NCI-H748 (cell line): Measurements from ENCODE around the gene CACNA1A.
"Not testable (repeated sequence)": the region's sequence is repeated elsewhere in the genome, so short reads cannot be mapped to it uniquely, and the experiment has no call there.

Source experiments
- DNase-seq: peaks from one replicate; lab custom pipeline; 2025; ENCODE audit not compliant: unreplicated experiment; lab: John Stamatoyannopoulos, UW

The CACNA1A gene

GRCh38 chr19:13207846-13208671 lies 298.2 kb downstream of the CACNA1A start:
- no peak for DNase-seq

GRCh38 chr19:13207237-13207845 lies 298.9 kb downstream of the CACNA1A start:
- DNase-seq, result no peak

GRCh38 chr19:13206587-13206986 lies 299.7 kb downstream of the CACNA1A start:
- no peak for DNase-seq

- not testable (repeated sequence) for DNase-seq
Observed at GRCh38 chr19:13202112-13202511, 304.2 kb downstream of the CACNA1A start.

GRCh38 chr19:13198634-13199033 lies 307.6 kb downstream of the CACNA1A start:
- no peak for DNase-seq

- DNase-seq, result peak; percentile 52
Observed at GRCh38 chr19:13195678-13196077, 310.6 kb downstream of the CACNA1A start.

- no peak for DNase-seq
Observed at GRCh38 chr19:13190781-13191540, 315.3 kb downstream of the CACNA1A start.

- DNase-seq, result no peak
Observed at GRCh38 chr19:13189600-13189999, 316.7 kb downstream of the CACNA1A start.

GRCh38 chr19:13187419-13187818 lies 318.9 kb downstream of the CACNA1A start:
- no peak for DNase-seq

GRCh38 chr19:13186688-13187087 lies 319.6 kb downstream of the CACNA1A start:
- DNase-seq, result not testable (repeated sequence)

- peak; percentile 40 for DNase-seq
Observed at GRCh38 chr19:13185763-13186657, 320.3 kb downstream of the CACNA1A start.

- not testable (repeated sequence) for DNase-seq
Observed at GRCh38 chr19:13184926-13185325, 321.4 kb downstream of the CACNA1A start.

- DNase-seq, result no peak
Observed at GRCh38 chr19:13181747-13182388, 324.4 kb downstream of the CACNA1A start.

- not testable (repeated sequence) for DNase-seq
Observed at GRCh38 chr19:13178291-13178690, 328.0 kb downstream of the CACNA1A start.

GRCh38 chr19:13177584-13177983 lies 328.7 kb downstream of the CACNA1A start:
- not testable (repeated sequence) for DNase-seq

GRCh38 chr19:13176345-13176744 lies 329.9 kb downstream of the CACNA1A start:
- no peak for DNase-seq

- DNase-seq, result no peak
Observed at GRCh38 chr19:13173139-13173737, 333.0 kb downstream of the CACNA1A start.

- no peak for DNase-seq
Observed at GRCh38 chr19:13172346-13173138, 333.7 kb downstream of the CACNA1A start.

GRCh38 chr19:13171146-13171545 lies 335.1 kb downstream of the CACNA1A start:
- DNase-seq, result no peak
